ENCODE results near the gene NEGR1. TPM values are rescaled to one million over a fixed set of nuclear protein-coding genes. Genes with fewer than 3 reads are reported as not detected.

NEGR1 gene
- total RNA-seq, 1 experiment from 2014 or later: 4.1 TPM

DNA sequence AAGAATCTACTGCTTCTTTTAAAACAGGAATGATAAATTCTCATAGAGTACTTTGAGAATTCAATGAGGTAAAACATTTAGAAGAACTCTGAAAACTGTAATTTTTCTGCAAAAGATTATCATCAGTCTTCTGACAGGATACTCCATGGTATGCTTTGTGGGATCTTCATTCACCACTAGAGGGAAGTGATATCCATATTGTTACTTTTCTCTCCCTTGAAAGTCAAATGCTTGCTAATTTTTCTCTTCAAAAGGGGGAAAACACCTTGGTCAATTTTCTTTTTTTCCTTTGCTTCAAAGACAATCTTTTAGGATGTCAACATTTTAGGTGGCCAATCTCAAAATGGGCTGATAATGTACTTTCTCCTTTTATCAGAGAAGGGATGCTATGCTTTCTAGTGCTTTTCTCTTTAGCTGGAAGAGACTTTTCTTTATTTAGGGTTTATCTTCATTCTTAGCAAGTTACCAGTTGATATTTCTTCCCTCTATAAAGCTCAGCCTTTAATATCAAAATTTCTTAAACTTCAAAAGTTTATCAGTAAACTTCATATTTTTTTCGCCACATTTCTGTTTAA is 95.5 kb downstream of the NEGR1 start:
- H3K27me3 Mint-ChIP-seq (ENCODE audit: insufficient read depth, unreplicated experiment): no peaks in the 10 kb centered on the region
- ChIA-PET CTCF (interaction anchor here (0.5 to 2.2 kb wide), 8 partner anchors 27 to 1083 kb away, joined by 3 to 9 read pairs (median 3); no protein-coding TSS in a partner anchor), POLR2A (no interaction called here)
- H3K36me3 Mint-ChIP-seq (ENCODE audit: insufficient read depth, unreplicated experiment): no peaks in the 10 kb centered on the region
- no peak overlapping the region for H3K27ac Mint-ChIP-seq (ENCODE audit: low read depth, unreplicated experiment)
- H3K4me1 Mint-ChIP-seq (ENCODE audit: insufficient read depth, unreplicated experiment): no peaks in the 10 kb centered on the region
- H3K4me3 Mint-ChIP-seq (ENCODE audit: unreplicated experiment): no peak overlapping the region
- TF ChIP-seq, protein P1, sequence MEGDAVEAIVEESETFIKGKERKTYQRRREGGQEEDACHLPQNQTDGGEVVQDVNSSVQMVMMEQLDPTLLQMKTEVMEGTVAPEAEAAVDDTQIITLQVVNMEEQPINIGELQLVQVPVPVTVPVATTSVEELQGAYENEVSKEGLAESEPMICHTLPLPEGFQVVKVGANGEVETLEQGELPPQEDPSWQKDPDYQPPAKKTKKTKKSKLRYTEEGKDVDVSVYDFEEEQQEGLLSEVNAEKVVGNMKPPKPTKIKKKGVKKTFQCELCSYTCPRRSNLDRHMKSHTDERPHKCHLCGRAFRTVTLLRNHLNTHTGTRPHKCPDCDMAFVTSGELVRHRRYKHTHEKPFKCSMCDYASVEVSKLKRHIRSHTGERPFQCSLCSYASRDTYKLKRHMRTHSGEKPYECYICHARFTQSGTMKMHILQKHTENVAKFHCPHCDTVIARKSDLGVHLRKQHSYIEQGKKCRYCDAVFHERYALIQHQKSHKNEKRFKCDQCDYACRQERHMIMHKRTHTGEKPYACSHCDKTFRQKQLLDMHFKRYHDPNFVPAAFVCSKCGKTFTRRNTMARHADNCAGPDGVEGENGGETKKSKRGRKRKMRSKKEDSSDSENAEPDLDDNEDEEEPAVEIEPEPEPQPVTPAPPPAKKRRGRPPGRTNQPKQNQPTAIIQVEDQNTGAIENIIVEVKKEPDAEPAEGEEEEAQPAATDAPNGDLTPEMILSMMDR (IDR thresholded peaks at IDR 0.05; ENCODE audit: unreplicated experiment): peak; percentile 55
- no TSS peak for BruUV-seq (replicated peaks)
- intact Hi-C loops (cut with micrococcal nuclease): loop anchor here (1.0 to 5.0 kb wide), 5 partner anchors 96 to 1490 kb away; partner anchors contain the start of gene NEGR1
- no peaks in the 10 kb centered on the region for H3K9me3 Mint-ChIP-seq (ENCODE audit: unreplicated experiment)
- peak; percentile 42 for DNase-seq (ENCODE audit: unreplicated experiment)

DNA sequence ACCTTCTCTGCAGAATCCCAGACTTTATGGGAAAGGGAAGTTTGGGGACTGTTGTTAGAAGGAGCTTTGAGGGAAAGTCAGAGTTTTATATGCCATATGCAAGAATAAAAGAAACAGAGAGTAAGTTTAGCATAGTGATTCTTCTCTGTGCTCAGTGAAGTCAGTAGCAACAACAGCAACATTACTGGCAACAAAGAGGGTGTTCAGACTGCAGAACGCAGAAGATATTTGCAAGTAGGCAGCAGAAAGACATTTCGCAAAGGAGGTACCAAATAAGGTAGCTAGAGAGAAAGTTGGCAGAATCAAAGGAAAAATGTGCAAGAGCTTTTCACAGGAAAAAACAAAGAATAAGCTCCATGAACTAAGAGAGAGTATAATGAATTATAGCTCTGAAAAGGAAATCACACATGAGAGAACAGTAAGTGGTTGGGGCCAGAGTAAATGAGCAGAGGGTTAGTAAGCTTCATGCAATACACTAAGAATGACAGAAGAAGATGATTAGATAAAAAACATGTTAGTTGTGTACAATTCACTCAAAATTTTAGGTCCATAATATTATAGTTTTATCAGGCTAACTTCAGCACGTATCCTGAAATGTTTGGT is 98.1 kb downstream of the NEGR1 start:
- no peak overlapping the region for H3K27ac Mint-ChIP-seq (ENCODE audit: low read depth, unreplicated experiment)
- no TSS peak for BruUV-seq (replicated peaks)
- no peak overlapping the region for H3K4me3 Mint-ChIP-seq (ENCODE audit: unreplicated experiment)
- ChIA-PET POLR2A (no interaction called here), CTCF (interaction anchor here (0.6 to 2.2 kb wide), 4 partner anchors 100 to 1490 kb away, joined by 3 to 9 read pairs (median 4); no protein-coding TSS in a partner anchor)
- TF ChIP-seq, protein P1 (IDR thresholded peaks at IDR 0.05; ENCODE audit: unreplicated experiment): no peak
- no peaks in the 10 kb centered on the region for H3K4me1 Mint-ChIP-seq (ENCODE audit: insufficient read depth, unreplicated experiment)
- H3K9me3 Mint-ChIP-seq (ENCODE audit: unreplicated experiment): no peaks in the 10 kb centered on the region
- intact Hi-C loops (cut with micrococcal nuclease): no loop called here
- DNase-seq (ENCODE audit: unreplicated experiment): no peak
- no peaks in the 10 kb centered on the region for H3K36me3 Mint-ChIP-seq (ENCODE audit: insufficient read depth, unreplicated experiment)
- H3K27me3 Mint-ChIP-seq (ENCODE audit: insufficient read depth, unreplicated experiment): no peaks in the 10 kb centered on the region

DNA sequence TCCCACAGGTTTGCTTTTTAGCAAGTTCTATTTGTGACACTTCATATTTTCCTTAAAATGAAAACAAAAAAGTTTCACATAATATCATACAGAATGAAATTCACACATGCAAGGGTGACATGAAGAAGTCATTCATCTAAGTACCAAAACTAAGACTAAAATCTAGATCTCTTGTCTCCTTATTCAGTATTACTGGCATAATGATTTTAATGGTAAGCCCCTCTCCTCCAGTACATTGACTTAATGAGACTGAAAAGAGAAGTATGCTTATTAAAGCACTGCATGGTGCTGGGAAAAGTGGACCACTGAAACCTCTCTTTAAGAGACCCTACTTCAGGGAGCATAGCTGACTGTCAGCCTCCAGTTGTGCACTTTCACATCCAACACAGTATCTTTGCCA is 99.5 kb downstream of the NEGR1 start:
- ChIA-PET POLR2A (no interaction called here), CTCF (no interaction called here)
- no TSS peak for BruUV-seq (replicated peaks)
- DNase-seq (ENCODE audit: unreplicated experiment): no peak
- intact Hi-C loops (cut with micrococcal nuclease): no loop called here
- Mint-ChIP-seq H3K4me3 (ENCODE audit: unreplicated experiment) (no peak overlapping the region), H3K9me3 (ENCODE audit: unreplicated experiment) (no peaks in the 10 kb centered on the region), H3K27me3 (ENCODE audit: insufficient read depth, unreplicated experiment) (no peaks in the 10 kb centered on the region), H3K27ac (ENCODE audit: low read depth, unreplicated experiment) (no peak overlapping the region), H3K36me3 (ENCODE audit: insufficient read depth, unreplicated experiment) (no peaks in the 10 kb centered on the region), H3K4me1 (ENCODE audit: insufficient read depth, unreplicated experiment) (no peaks in the 10 kb centered on the region)
- TF ChIP-seq, protein P1 (IDR thresholded peaks at IDR 0.05; ENCODE audit: unreplicated experiment): no peak

DNA sequence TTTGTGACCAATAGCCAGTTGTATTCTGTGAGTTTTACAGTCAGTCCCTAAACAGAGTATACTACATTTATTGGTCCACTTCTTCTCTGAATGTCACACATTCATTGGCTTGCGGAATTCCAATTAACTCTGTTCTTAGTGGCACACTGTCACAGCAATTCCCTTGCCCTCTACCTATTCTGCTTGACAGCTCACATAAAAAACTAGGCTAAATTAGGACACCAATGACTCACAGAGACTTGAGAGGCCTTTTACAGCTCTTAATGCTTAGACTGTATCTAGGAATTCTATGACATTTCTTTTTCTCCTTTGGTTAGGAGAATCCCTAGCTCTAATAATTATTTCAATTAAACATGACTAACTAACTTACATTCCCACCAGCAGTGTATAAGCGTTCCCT is 104.1 kb downstream of the NEGR1 start:
- Mint-ChIP-seq H3K27me3 (ENCODE audit: insufficient read depth, unreplicated experiment) (no peaks in the 10 kb centered on the region), H3K4me1 (ENCODE audit: insufficient read depth, unreplicated experiment) (no peaks in the 10 kb centered on the region), H3K9me3 (ENCODE audit: unreplicated experiment) (no peaks in the 10 kb centered on the region), H3K36me3 (ENCODE audit: insufficient read depth, unreplicated experiment) (no peaks in the 10 kb centered on the region), H3K4me3 (ENCODE audit: unreplicated experiment) (no peak overlapping the region), H3K27ac (ENCODE audit: low read depth, unreplicated experiment) (no peak overlapping the region)
- intact Hi-C loops (cut with micrococcal nuclease): no loop called here
- ChIA-PET POLR2A (no interaction called here), CTCF (interaction anchor here (0.7 to 0.8 kb wide), 2 partner anchors 590 to 1062 kb away, joined by 3 to 5 read pairs; no protein-coding TSS in a partner anchor)
- TF ChIP-seq, protein P1 (IDR thresholded peaks at IDR 0.05; ENCODE audit: unreplicated experiment): no peak
- BruUV-seq (replicated peaks): no TSS peak
- peak; percentile 8 for DNase-seq (ENCODE audit: unreplicated experiment)
